ENCODE measurements around the gene LHPP. TPM values are rescaled to one million over a fixed set of nuclear protein-coding genes. Genes with fewer than 3 reads are reported as not detected.
A peak's percentile ranks its signal among the peaks of the same experiment; 100 is the strongest.
"Not testable (repeated sequence)": the region's sequence is repeated elsewhere in the genome, so short reads cannot be mapped to it uniquely, and the experiment has no call there.

The LHPP gene
- total and polyA plus RNA-seq, 8 donors, result 8.5 to 48.7 (median 17.0) TPM

DNA sequence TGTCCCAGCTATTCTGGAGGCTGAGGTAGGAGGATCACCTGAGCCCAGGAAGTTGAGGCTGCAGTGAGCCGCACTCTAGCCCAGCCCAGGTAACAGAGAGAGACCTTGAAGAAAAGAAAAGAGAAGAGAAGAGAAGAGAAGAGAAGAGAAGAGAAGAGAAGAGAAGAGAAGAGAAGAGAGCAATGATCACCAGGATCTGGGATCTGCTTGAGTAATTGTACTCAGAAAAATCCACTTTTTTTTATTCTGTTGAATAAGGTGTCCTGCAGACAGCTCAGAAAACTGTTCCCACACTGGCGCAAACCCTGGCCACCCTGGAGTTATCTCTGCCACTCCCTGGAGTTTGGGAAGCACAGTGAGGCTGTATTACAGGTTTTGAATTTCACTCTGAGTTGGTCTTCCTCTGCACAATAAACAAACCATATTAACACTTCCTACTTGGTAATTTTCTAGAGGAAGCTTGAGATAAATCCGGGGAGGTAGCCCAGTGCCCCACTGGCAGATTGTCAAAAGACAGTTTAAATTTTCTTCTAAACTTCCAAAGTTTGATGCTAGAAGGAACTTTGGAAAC is 33.3 kb upstream of the LHPP start:
- TF ChIP-seq EP300 (IDR thresholded peaks at IDR 0.05) (no peak), POLR2AphosphoS5 (IDR thresholded peaks at IDR 0.05) (no peak), POLR2A (IDR thresholded peaks at IDR 0.05) (no peak)
- TF ChIP-seq, protein P1, sequence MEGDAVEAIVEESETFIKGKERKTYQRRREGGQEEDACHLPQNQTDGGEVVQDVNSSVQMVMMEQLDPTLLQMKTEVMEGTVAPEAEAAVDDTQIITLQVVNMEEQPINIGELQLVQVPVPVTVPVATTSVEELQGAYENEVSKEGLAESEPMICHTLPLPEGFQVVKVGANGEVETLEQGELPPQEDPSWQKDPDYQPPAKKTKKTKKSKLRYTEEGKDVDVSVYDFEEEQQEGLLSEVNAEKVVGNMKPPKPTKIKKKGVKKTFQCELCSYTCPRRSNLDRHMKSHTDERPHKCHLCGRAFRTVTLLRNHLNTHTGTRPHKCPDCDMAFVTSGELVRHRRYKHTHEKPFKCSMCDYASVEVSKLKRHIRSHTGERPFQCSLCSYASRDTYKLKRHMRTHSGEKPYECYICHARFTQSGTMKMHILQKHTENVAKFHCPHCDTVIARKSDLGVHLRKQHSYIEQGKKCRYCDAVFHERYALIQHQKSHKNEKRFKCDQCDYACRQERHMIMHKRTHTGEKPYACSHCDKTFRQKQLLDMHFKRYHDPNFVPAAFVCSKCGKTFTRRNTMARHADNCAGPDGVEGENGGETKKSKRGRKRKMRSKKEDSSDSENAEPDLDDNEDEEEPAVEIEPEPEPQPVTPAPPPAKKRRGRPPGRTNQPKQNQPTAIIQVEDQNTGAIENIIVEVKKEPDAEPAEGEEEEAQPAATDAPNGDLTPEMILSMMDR (IDR thresholded peaks at IDR 0.05), result no peak
- no peaks in the 10 kb centered on the region for H3K9me3 ChIP-seq
- H3K27ac ChIP-seq, result no peak overlapping the region
- H3K36me3 ChIP-seq, result no peaks in the 10 kb centered on the region
- 29 to 44% (median 34%) methylated on average over 3 of the region's 3 CpGs for WGBS, 5 donors
- peaks cover 0 to 17% (median 4%) of the 10 kb centered on the region in 3 donors for H3K27me3 ChIP-seq
- no peak overlapping the region for H3K4me3 ChIP-seq
- no peaks in the 10 kb centered on the region for H3K4me1 ChIP-seq
- peak; percentile 7 to 28 for DNase-seq
- intact Hi-C loops (cut with DNase I; ENCODE audit: low total_unique reads), result no loop called here

DNA sequence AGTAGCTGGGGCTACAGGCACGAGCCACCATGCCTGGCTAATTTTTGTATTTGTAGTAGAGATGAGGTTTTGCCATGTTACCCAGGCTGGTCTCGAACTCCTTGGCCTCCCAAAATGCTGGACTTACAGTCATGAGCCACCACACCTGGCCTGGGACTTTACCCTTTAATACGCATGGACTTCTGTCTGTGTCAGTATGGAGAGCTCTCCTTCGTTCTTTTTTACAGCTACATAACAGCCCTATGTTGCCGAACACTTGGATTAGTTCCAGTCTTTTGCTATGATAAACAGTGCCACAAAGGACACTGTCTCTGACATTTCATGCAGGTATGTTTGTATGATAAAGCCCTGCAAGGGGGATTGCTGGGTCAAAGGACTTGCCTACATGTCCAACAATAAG is 32.0 kb upstream of the LHPP start:
- Histone ChIP-seq H3K4me1 (no peaks in the 10 kb centered on the region), H3K9me3 (no peaks in the 10 kb centered on the region), H3K27ac (no peak overlapping the region), H3K36me3 (no peaks in the 10 kb centered on the region), H3K4me3 (no peak overlapping the region), H3K27me3 (peaks cover 0 to 17% (median 4%) of the 10 kb centered on the region in 3 donors)
- 47 to 68% (median 55%) methylated on average over 5 of the region's 5 CpGs for WGBS, 5 donors
- TF ChIP-seq EP300 (IDR thresholded peaks at IDR 0.05), result no peak
- TF ChIP-seq, protein P1 (IDR thresholded peaks at IDR 0.05), result no peak
- TF ChIP-seq POLR2A (IDR thresholded peaks at IDR 0.05), result no peak
- no peak for TF ChIP-seq POLR2AphosphoS5 (IDR thresholded peaks at IDR 0.05)
- peak in 1 of 2 donors; percentile 36 for DNase-seq
- intact Hi-C loops (cut with DNase I; ENCODE audit: low total_unique reads), result no loop called here

DNA sequence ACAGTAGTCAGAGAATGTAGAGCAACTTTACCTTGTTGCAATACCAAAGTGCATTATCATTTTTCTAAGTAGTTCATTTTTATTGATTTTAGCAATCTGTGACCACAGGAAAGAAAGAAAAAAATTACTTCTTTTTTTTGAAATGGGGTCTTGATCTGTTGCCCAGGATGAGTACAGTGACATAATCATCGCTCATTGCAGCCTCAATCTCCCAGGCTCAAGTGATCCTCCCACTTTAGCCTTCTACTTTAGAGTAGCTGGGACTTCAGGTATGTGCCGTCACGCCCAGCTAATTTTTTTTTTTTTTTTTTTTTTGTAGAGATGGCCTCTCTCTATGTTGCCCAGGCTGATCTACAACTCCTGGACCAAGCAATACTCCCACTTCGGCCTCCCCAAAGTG is 31.5 kb upstream of the LHPP start:
- intact Hi-C loops (cut with DNase I; ENCODE audit: low total_unique reads), result no loop called here
- no peak for TF ChIP-seq POLR2A (IDR thresholded peaks at IDR 0.05)
- TF ChIP-seq, protein P1 (IDR thresholded peaks at IDR 0.05), result no peak
- TF ChIP-seq EP300 (IDR thresholded peaks at IDR 0.05), result no peak
- TF ChIP-seq POLR2AphosphoS5 (IDR thresholded peaks at IDR 0.05), result no peak
- Histone ChIP-seq H3K36me3 (no peaks in the 10 kb centered on the region), H3K27me3 (peaks cover 0 to 17% (median 4%) of the 10 kb centered on the region in 3 donors), H3K27ac (no peak overlapping the region), H3K4me3 (no peak overlapping the region), H3K4me1 (no peaks in the 10 kb centered on the region), H3K9me3 (no peaks in the 10 kb centered on the region)
- 72 to 87% (median 85%) methylated on average over 4 of the region's 4 CpGs for WGBS, 5 donors
- no peak for DNase-seq

DNA sequence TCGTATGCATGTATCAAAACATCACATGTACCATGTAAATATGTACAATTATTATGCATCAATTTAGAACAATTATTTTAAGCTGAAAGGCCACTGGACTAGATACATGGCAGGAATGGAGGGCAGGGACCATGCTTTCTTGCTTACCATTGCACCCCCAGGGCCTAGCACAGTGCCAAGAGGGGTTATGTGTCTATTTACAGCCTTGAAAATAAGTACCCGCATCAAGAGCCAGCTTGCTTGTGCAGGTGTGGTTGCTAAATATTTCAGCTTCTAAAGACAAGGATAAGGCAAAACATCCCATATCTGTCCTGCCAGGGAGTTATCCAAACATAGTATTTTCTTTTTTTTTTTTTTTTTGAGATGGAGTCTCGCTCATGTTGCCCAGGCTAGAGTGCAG is 28.2 kb upstream of the LHPP start:
- Histone ChIP-seq H3K36me3 (no peaks in the 10 kb centered on the region), H3K4me3 (no peak overlapping the region), H3K9me3 (no peaks in the 10 kb centered on the region), H3K27me3 (no peaks in the 10 kb centered on the region), H3K4me1 (no peaks in the 10 kb centered on the region), H3K27ac (no peak overlapping the region)
- TF ChIP-seq, protein P1 (IDR thresholded peaks at IDR 0.05), result no peak
- TF ChIP-seq EP300 (IDR thresholded peaks at IDR 0.05) (no peak), POLR2A (IDR thresholded peaks at IDR 0.05) (no peak), POLR2AphosphoS5 (IDR thresholded peaks at IDR 0.05) (no peak)
- intact Hi-C loops (cut with DNase I; ENCODE audit: low total_unique reads), result no loop called here
- WGBS, 5 donors, result 71 to 82% (median 79%) methylated on average over 3 of the region's 3 CpGs
- no peak for DNase-seq

DNA sequence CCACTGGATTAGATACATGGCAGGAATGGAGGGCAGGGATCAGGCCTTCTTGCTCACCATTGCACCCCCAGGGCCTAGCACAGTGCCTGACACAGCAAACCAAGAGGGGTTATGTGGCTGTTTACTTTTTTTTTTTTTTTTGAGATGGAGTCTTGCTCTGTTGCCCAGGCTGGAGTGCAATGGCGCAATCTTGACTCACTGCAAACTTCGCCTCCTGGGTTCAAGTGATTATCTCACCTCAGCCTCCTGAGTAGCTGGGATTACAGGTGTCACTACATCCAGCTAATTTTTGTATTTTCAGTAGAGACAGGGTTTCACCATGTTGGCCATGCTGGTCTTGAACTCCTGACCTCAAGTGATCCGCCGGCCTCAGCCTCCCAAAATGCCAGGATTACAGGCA is 25.9 kb upstream of the LHPP start:
- H3K27ac ChIP-seq; H3K4me3 ChIP-seq; intact Hi-C loops (cut with DNase I; ENCODE audit: low total_unique reads); H3K4me1 ChIP-seq; DNase-seq; H3K27me3 ChIP-seq; H3K36me3 ChIP-seq; H3K9me3 ChIP-seq: not testable (repeated sequence)
- WGBS, 5 donors, result 80 to 95% (median 91%) methylated on average over 3 to 4 of the region's 4 CpGs
